Ishikawa (cell line): ENCODE results near the gene RARB.

Experiments
- CEBPB ChIP-seq: IDR thresholded peaks from 2 replicates; pipeline ENCODE4 v1.6.1; 2012
- CREB1 ChIP-seq: IDR thresholded peaks from 2 replicates; pipeline ENCODE4 v1.6.1; 2012; ENCODE audit warnings: low read depth
- EGR1 ChIP-seq: IDR thresholded peaks from 2 replicates; pipeline ENCODE4 v1.6.1; 2012
- EP300 ChIP-seq: IDR thresholded peaks from 2 replicates; pipeline ENCODE4 v1.6.1; 2012; ENCODE audit warnings: borderline replicate concordance
- FOXM1 ChIP-seq: IDR thresholded peaks from 2 replicates; pipeline ENCODE4 v1.6.1; 2012; ENCODE audit warnings: low read depth, borderline replicate concordance
- MAX ChIP-seq: IDR thresholded peaks from 2 replicates; pipeline ENCODE4 v1.6.1; 2012
- RAD21 ChIP-seq: IDR thresholded peaks from 2 replicates; pipeline ENCODE4 v1.6.1; 2012; ENCODE audit warnings: low read depth
- REST ChIP-seq: IDR thresholded peaks from 2 replicates; pipeline ENCODE4 v1.6.1; 2012; ENCODE audit warnings: low read depth, mild to moderate bottlenecking
- TAF1 ChIP-seq: IDR thresholded peaks from 2 replicates; pipeline ENCODE4 v1.6.1; 2012; ENCODE audit warnings: low read depth, mild to moderate bottlenecking
- TCF12 ChIP-seq: IDR thresholded peaks from 2 replicates; pipeline ENCODE4 v1.6.1; 2012; ENCODE audit warnings: low read depth
- TEAD4 ChIP-seq: IDR thresholded peaks from 2 replicates; pipeline ENCODE4 v1.6.1; 2012
- USF1 ChIP-seq: IDR thresholded peaks from 2 replicates; pipeline ENCODE4 v1.6.1; 2012
- YY1 ChIP-seq: IDR thresholded peaks from 2 replicates; pipeline ENCODE4 v1.6.1; 2012; ENCODE audit warnings: low read depth
- ZBTB7A ChIP-seq: IDR thresholded peaks from 2 replicates; pipeline ENCODE4 v1.6.1; 2012; ENCODE audit warnings: low read depth

The RARB gene

GRCh38 chr3:25460751-25461150, 32.7 kb downstream of the RARB start:
- TF ChIP-seq TCF12 = no peak
- no peak for TF ChIP-seq ZBTB7A
- no peak for TF ChIP-seq YY1

- TF ChIP-seq CEBPB (no peak), EGR1 (no peak), EP300 (no peak), RAD21 (no peak), FOXM1 (no peak), MAX (no peak), YY1 (no peak), ZBTB7A (no peak), TEAD4 (no peak), CREB1 (no peak), TCF12 (no peak)
Observed at GRCh38 chr3:25461946-25462345, 33.9 kb downstream of the RARB start.

GRCh38 chr3:25462495-25462894, 34.4 kb downstream of the RARB start:
- TF ChIP-seq TEAD4 = no peak
- no peak for TF ChIP-seq EGR1
- TF ChIP-seq YY1 = no peak
- TF ChIP-seq USF1 = no peak
- TF ChIP-seq REST = no peak
- no peak for TF ChIP-seq CREB1

- TF ChIP-seq YY1 (no peak), EGR1 (no peak), EP300 (no peak), TAF1 (no peak), TEAD4 (no peak), REST (no peak), FOXM1 (no peak), USF1 (no peak), MAX (no peak), ZBTB7A (no peak), CEBPB (no peak)
Observed at GRCh38 chr3:25463836-25464418, 35.9 kb downstream of the RARB start.

- TF ChIP-seq ZBTB7A (no peak), TAF1 (no peak), FOXM1 (no peak), EGR1 (no peak), CREB1 (no peak), CEBPB (no peak), REST (no peak), EP300 (no peak), YY1 (no peak)
Observed at GRCh38 chr3:25465266-25465860, 37.3 kb downstream of the RARB start.
